ENCODE measurements around the gene EPM2A. TPM values are rescaled to one million over a fixed set of nuclear protein-coding genes. Genes with fewer than 3 reads are reported as not detected.
"Not testable (repeated sequence)": the region's sequence is repeated elsewhere in the genome, so short reads cannot be mapped to it uniquely, and the experiment has no call there.

Gene EPM2A
- total RNA-seq, 1 experiment from 2014 or later, result 8.5 TPM

- 0 out of 2 replicates have a peak, but pooled peaks cover 6% of the 10 kb centered on the region for H3K9me3 ChIP-seq
- no peak for DNase-seq
- H3K27me3 ChIP-seq, result no peaks in the 10 kb centered on the region
- no peak overlapping the region for H3K4me3 ChIP-seq
- no peaks in the 10 kb centered on the region for H3K36me3 ChIP-seq
Measured at GRCh38 chr6:145707397-145707796, 27.9 kb downstream of the EPM2A start.

DNA sequence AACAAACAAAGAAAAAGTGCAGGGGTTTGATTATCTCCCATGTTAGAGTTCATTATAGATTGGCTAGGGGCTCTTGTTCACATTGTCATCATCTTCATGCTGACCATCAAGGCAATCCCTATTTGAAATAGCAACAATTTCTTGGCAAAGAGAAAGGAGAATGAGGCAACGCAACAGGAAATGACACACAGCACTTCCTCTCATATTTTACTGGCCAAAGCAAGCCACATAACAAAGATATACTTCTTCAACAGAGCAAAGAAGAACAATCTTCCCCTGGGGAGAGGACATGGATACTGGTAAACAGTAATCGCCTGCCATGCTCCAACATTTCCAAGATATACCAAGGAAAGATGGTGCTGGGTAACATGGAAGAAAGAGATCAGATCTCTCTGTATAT lies 29.8 kb downstream of the EPM2A start:
- H3K27me3 ChIP-seq, result no peaks in the 10 kb centered on the region
- H3K9me3 ChIP-seq, result peaks cover 6% of the 10 kb centered on the region; the same call in 1 of the 2 replicates
- DNase-seq, result peak; percentile 10
- H3K4me3 ChIP-seq, result no peak overlapping the region
- H3K36me3 ChIP-seq, result no peaks in the 10 kb centered on the region

DNA sequence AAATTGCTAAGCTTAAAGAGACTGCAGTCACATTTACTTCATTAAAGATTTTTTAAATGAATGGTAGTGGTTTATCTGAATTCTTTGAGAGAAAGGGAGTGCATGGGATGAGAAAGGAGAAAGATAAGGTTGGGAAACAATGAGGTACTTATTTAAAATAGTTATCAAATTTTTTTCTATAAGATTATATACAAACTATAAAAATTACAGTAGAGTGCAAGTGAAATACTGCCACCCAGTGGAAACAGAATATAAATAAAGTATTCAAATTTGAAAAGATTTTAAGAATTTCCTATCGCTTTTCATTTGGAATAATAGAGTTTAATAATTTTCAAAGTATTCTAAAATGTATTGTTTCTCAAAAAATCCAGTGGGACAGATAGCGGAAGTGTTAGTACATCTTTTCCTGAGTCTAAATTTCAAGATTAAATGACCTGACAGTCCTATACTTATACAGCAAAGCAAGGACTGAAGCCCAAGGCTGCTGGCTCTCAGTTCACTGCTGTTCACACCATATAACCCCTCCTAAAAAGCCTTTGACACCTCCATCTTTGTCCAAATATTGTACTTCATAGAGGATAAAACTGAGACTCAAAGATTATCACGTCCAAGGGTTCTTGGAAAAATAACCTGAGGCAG lies 31.1 kb downstream of the EPM2A start:
- Histone ChIP-seq H3K4me3 (no peak overlapping the region), H3K9me3 (peaks cover 6% of the 10 kb centered on the region; the same call in 1 of the 2 replicates), H3K36me3 (no peaks in the 10 kb centered on the region), H3K27me3 (no peaks in the 10 kb centered on the region)
- no peak for DNase-seq

DNA sequence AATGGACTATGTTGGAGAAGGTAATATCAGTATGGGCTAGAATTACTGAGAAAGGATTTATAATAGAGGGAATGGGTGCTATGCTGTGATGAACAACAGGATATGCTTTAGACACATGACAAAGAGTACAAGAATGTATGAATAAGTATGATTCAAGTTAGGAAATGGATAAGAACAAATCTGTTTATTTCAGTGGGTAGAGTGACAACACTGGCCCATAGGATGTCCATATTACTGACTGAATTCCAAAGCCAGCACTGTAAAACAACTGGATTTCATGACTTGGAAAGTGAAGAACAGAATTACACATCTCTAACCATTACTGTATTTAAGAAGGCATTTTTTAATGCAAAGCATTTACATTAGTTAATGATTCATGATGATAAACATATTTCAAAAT lies 35.9 kb downstream of the EPM2A start:
- peak; percentile 6 for DNase-seq

DNA sequence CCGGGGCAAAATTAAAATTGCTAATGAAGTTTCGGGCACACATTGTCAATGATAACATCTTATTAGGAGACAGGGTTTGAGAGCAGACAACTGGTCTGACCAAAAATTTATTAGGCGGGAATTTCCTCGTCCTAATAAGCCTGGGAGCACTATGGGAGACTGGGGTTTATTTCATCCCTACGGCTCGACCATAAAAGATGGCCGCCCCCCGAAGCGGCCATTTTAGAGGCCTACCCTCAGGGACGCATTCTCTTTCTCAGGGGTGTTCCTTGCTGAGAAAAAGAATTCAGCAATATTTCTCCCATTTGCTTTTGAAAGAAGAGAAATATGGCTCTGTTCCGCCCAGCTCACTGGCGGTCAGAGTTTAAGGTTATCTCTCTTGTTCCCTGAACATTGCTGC lies 37.9 kb downstream of the EPM2A start:
- not testable (repeated sequence) for H3K36me3 ChIP-seq, DNase-seq, H3K4me3 ChIP-seq, H3K9me3 ChIP-seq, H3K27me3 ChIP-seq

More for the DNA sequence above, 35.9 kb downstream of the EPM2A start:
- Histone ChIP-seq H3K36me3 (peaks cover 2% of the 10 kb centered on the region; the same call in 1 of the 2 replicates), H3K27me3 (no peaks in the 10 kb centered on the region), H3K4me3 (no peak overlapping the region), H3K9me3 (no peaks in the 10 kb centered on the region; the same call in 1 of the 2 replicates)

DNA sequence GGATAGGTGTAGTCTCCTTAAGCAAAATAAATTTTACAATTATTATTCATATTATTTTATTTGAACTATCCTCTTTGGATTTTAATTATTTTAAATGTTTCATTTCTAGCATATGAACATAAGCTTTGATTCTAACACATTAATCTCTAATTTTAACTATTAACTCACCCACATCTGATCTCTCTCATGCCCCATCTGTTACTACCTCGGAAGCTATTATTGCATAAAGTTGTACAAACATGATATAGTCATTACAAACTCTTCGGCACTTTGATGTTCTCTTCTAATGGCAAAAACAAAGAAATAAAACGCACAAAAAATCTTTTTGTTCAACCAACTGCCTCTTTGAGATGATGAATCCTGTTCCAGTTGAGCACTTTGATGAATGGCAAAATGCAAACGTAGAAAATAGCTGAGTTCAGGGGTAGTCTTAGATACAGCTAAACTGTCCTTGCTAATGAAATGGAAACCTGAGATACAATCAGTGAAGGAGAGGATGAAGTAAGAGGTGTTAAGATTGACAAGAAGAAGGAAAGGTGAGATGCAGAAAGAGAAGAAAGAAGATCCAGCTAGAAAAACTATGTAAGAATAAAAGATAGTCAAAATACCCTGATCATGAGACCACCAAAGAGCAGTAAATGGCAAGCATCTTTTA lies 41.1 kb downstream of the EPM2A start:
- DNase-seq, result no peak
- no peaks in the 10 kb centered on the region for H3K27me3 ChIP-seq
- H3K4me3 ChIP-seq, result no peak overlapping the region
- peaks cover 2% of the 10 kb centered on the region; the same call in 1 of the 2 replicates for H3K36me3 ChIP-seq
- no peaks in the 10 kb centered on the region; the same call in 1 of the 2 replicates for H3K9me3 ChIP-seq

DNA sequence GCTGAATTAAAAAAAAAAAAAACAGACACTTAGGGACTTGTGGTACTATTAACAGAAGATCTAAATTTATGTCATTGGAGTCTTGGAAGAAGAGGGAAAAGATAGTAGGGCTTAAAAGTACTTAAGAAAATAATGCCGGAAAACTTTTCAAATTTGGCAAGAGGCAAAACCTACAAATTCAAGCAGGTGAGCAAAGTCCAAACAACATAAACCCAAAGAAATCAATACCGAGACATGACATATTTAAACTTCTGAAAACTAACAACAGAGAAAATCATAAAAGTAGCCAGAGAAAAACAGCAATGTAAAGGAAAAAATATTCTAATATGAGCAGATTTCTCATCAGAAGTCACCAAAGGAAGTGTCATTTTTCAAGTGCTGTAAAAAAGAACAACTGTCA lies 44.4 kb downstream of the EPM2A start:
- H3K9me3 ChIP-seq, result no peaks in the 10 kb centered on the region; the same call in 1 of the 2 replicates
- H3K4me3 ChIP-seq, result no peak overlapping the region
- H3K27me3 ChIP-seq, result no peaks in the 10 kb centered on the region
- no peak for DNase-seq
- no peaks in the 10 kb centered on the region for H3K36me3 ChIP-seq

- Histone ChIP-seq H3K4me3 (no peak overlapping the region), H3K9me3 (no peaks in the 10 kb centered on the region; the same call in 1 of the 2 replicates), H3K27me3 (no peaks in the 10 kb centered on the region), H3K36me3 (no peaks in the 10 kb centered on the region)
- DNase-seq, result no peak
Measured at GRCh38 chr6:145689529-145689928, 45.8 kb downstream of the EPM2A start.

DNA sequence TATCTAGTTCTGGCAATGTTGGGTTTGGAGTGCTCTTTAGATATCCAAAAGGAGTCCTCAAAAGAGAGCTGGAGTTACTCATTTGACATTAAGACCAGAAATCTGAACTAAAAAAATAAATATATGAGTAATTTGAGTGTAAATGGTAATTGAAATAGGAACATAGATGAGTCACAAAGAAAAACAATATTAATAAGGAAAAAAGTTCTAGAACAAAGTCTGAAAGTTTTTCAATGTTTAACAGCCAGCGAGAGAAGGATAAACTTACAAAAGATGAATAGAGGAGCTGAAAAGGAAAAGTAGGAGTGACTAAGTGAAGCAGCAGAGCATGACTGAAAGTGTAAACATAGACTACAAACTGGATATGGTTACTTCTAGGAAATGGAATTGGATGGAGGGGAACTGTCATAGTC lies 46.8 kb downstream of the EPM2A start:
- DNase-seq, result no peak
- no peaks in the 10 kb centered on the region; the same call in 1 of the 2 replicates for H3K9me3 ChIP-seq
- no peaks in the 10 kb centered on the region for H3K36me3 ChIP-seq
- no peaks in the 10 kb centered on the region for H3K27me3 ChIP-seq
- H3K4me3 ChIP-seq, result no peak overlapping the region

- no peak overlapping the region for H3K4me3 ChIP-seq
- no peaks in the 10 kb centered on the region for H3K36me3 ChIP-seq
- no peaks in the 10 kb centered on the region; the same call in 1 of the 2 replicates for H3K9me3 ChIP-seq
- no peaks in the 10 kb centered on the region for H3K27me3 ChIP-seq
- no peak for DNase-seq
Measured at GRCh38 chr6:145685932-145686331, 49.4 kb downstream of the EPM2A start.

GRCh38 chr6:145681965-145682364 lies 53.4 kb downstream of the EPM2A start:
- H3K9me3 ChIP-seq, result no peaks in the 10 kb centered on the region; the same call in 1 of the 2 replicates
- DNase-seq, result no peak
- H3K27me3 ChIP-seq, result no peaks in the 10 kb centered on the region
- no peak overlapping the region for H3K4me3 ChIP-seq
- no peaks in the 10 kb centered on the region for H3K36me3 ChIP-seq

DNA sequence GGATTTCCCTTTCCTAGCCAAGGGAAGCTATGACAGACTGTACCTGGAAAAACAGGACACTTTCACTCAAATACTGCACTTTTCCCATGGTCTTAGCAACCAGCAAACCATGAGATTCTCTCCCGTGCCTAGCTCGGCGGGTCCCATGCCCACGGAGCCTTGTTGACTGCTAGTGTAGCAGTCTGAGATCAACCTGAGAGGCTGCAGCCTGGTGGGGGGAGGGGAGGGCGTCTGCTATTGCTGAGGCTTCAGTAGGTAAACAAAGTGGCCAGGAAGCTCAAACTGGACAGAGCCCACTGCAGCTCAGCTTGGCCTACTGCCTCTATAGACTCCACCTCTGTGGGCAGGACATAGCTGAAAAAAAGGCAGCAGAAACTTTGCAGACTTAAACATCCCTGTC lies 61.8 kb downstream of the EPM2A start:
- no peak for DNase-seq
- Histone ChIP-seq H3K27me3 (no peaks in the 10 kb centered on the region), H3K9me3 (no peaks in the 10 kb centered on the region), H3K36me3 (no peaks in the 10 kb centered on the region), H3K4me3 (no peak overlapping the region)

- Histone ChIP-seq H3K27me3 (no peaks in the 10 kb centered on the region), H3K9me3 (no peaks in the 10 kb centered on the region), H3K36me3 (no peaks in the 10 kb centered on the region), H3K4me3 (no peak overlapping the region)
- DNase-seq, result no peak
Measured at GRCh38 chr6:145670311-145670710, 65.0 kb downstream of the EPM2A start.

GRCh38 chr6:145669627-145670034 lies 65.7 kb downstream of the EPM2A start:
- peak; percentile 13 for DNase-seq
- Histone ChIP-seq H3K9me3 (no peaks in the 10 kb centered on the region), H3K27me3 (no peaks in the 10 kb centered on the region), H3K4me3 (no peak overlapping the region), H3K36me3 (no peaks in the 10 kb centered on the region)

DNA sequence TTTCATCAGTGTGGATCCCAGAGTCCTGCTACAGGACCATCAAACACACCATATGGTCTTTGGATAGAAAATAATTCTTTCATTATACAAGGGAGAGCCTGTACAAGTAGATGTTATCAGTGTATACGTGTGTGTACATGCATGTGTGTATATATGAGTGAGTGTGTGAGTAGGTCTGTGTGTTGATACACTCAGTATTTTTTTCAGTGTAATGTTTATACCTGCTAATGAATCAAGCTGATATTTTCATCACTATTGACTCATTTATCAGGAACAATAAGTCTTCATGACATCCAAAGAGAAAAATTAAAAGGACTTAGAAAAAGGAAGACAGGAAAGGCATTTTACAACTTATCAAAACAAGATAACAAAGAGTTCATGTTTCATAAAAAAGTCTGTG lies 66.5 kb downstream of the EPM2A start:
- Histone ChIP-seq H3K9me3 (no peaks in the 10 kb centered on the region), H3K27me3 (no peaks in the 10 kb centered on the region), H3K36me3 (no peaks in the 10 kb centered on the region), H3K4me3 (no peak overlapping the region)
- no peak for DNase-seq

GRCh38 chr6:145660676-145661075 lies 74.6 kb downstream of the EPM2A start:
- no peak for DNase-seq
- no peak overlapping the region for H3K4me3 ChIP-seq
- H3K27me3 ChIP-seq, result no peaks in the 10 kb centered on the region
- peaks cover 5% of the 10 kb centered on the region; the same call in 1 of the 2 replicates for H3K9me3 ChIP-seq
- H3K36me3 ChIP-seq, result no peaks in the 10 kb centered on the region

- Histone ChIP-seq H3K4me3 (no peak overlapping the region), H3K36me3 (no peaks in the 10 kb centered on the region), H3K27me3 (no peaks in the 10 kb centered on the region), H3K9me3 (no peaks in the 10 kb centered on the region)
- no peak for DNase-seq
Measured at GRCh38 chr6:145656128-145656527, 79.2 kb downstream of the EPM2A start.

DNA sequence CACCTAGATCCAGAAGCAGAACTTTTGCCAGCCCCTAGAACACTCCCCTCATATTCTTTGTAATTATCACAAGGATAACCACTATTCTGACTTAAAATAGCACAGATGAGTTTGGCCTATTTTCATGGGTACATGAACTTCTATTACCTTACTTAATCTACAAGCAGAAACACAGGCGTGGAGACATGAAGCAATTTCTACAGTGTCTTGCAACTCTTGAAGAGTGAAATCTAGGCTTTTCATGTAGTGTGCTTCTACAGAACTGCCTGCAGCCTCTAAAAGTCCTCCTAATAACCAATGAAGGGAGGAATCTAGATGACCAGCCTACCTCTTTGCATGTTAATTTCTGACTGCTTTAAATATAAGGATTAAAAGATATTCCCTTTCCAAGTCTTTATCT lies 82.7 kb downstream of the EPM2A start:
- DNase-seq, result no peak
- H3K9me3 ChIP-seq, result no peaks in the 10 kb centered on the region
- no peaks in the 10 kb centered on the region for H3K27me3 ChIP-seq
- no peak overlapping the region for H3K4me3 ChIP-seq
- H3K36me3 ChIP-seq, result no peaks in the 10 kb centered on the region
